HG03039 (cell line): ENCODE results near the gene DGKI.

ENCODE experiments used
- ATAC-seq: cut with Tn5 transposase; IDR thresholded peaks from one replicate; pipeline ENCODE4 v1.9.1; 2021; ENCODE audit warnings: mild to moderate bottlenecking, moderate library complexity; ENCODE audit not compliant: unreplicated experiment

DGKI gene

DNA sequence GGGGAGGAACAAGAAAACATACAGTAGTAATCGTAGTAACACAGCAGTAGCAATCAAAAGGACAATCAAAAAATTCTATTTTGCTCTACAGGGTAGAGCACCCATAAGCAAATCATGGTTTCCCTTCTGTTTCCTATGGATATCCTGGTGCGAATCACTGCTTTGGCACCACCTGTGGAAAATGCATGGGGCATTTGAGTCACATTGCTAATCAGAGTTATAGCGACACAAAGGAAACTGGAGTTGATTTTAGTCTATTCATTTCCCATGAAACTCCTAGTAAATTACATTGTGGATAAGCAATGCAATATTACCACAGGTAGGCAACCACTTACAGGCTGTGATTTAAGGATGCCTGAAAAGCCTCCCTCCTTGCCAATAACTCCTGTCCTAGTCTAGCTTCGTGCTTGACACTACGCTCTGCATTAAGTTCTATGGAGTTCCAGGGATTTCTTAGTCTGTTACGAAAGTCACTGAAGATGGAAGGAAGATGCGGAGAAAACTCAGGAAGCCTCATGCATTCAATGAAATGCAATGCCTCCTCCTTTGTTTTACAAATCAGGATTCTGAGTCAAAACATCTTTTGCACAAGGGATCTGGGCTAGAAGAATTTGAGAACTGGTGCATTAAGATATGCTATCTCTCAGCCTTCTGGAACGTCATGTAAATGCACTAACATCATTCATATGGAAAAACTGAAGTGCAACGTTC lies 188.4 kb downstream of the DGKI start:
- ATAC-seq = no peak

DNA sequence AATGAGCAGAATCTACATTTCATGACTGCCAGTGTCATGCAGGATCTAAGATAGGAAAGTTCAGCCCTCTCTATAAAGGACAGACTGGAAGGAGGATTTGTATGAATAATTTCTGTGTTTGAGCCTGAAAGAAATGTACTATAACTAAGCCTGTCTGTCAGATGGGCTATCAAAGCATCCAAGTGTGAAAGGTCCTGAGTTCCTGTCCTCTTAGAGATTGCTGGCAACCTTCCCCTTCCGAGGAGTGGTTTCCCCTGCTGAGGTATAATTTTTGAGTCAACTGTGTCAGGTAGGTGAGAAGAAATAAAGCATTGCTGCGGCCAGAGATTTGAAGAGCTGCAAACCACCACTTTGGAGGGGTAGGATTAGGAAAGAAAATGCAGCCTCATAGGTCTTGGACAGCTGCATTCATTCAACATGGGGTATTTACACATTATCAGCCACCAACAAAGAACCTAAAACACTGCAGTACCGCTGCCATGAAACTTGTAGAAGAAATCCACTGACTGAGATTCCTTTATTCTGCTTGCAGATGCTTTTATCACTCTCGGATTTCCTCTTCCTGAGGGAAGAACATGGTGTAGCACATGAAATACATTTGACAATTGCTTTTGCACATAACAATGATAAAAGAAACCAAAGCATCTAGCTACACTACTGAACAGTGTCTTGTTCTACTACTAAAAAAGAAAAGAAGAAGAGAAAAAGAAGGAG lies 189.1 kb downstream of the DGKI start:
- ATAC-seq = no peak

DNA sequence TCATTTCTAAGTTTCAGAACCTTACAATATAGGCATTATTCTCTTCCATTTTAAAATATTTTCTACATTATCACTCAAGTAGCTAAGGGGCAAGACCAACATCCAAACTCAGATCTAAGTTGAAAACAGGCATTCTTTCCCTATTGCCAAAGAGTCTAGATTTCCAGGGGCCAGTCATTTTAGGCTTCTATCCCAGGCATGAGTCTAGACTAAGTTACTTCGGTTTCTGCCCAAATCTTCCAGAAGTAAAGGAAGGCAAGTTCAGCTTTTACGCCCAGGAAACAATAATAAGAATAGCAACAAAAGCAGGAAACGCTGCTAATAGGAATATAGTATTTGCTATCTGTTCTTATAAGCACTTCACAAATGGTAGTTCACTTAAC lies 189.9 kb downstream of the DGKI start:
- no peak for ATAC-seq

DNA sequence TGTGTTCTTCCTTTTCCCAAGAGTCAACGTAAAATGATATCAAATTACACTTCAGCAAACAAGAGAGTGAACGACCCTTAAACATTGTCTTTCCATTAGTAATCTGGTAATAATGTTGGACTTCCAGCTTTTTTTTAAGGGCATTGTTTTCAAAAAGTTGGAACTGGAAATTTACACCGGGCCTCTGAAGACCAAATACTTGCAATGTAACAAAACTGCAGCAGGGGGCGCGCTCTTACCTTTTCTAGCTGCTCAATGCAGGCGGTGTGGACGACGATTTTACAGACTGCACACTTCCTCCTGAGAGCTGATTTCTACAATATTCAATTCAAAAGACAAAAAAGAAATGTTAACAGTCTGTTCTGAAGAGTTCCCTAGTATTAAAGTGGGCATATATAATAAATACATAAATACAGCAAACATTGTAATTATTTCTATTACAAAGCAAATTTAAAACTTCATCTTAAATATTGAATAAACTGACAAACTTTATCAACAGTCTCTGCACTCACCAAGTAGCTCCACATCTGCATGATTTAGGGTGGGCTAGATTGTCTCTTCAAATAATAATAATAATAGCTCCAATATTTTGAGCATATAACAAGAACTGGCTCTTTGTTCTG lies 190.4 kb downstream of the DGKI start:
- peak; percentile 81 for ATAC-seq

DNA sequence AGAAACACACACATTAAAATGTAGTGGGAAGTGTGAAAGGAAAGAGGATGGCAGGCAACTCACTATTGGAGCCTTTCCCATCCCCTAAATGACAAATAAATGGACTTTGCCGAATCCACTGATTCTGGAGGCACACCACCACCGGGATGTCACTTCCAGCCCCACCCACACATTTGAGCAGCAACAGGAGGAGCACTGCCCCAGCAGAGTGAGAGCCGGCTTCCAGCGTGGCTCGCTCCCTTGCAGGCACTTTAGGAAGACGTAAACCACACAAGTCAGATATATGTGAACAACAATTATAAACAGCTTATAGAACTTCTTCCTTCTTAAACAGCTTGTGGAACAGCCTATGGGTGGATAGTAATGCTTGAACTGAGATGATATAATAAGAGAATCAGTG lies 191.0 kb downstream of the DGKI start:
- ATAC-seq = no peak

DNA sequence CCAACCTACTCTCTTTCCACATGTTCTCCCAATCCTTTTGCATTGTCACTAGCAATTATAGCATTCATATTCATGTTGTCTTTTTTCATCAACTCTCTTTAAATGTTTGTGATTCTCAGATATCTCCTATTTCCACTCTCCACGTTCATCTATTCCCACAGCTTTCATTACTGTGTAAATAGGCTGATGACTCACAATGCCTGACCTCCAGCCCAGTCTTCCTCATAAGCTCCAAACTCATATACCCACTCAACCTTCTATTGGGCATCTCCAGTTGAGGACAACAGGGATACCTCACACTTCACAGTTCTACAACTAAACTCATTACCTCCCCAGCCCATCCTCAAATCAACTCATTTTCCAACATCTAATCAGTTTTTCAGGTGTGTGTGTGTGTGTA lies 194.1 kb downstream of the DGKI start:
- ATAC-seq = no peak

DNA sequence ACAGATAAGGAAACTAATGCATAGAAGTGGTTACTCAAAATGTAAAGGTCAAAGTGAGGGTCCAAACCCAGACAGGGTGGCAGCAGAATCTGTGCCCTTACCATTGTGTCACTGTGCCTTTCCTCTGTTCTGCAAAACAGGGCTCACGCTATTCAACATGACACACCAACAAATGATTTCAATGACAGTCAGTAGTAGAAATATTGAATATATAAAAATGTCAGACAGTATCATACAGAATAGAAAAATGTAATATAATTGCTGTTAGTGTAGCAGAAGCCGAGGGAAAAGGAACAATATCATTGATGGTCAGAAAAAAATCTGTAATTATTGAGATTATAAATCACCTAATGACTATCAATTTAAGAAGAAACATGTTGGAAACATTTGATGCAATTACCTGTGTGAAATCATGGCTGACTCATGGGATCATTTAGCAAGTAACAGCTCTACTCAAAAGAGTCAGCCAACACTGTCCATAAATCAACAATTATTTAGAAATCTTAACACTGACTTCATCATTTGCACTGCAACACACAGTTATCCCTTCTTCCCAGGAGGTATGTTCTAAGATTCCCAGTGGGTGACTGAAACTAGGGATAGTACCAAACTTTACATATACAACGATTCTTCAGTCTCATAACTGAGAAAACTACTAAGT lies 198.7 kb downstream of the DGKI start:
- ATAC-seq = no peak

DNA sequence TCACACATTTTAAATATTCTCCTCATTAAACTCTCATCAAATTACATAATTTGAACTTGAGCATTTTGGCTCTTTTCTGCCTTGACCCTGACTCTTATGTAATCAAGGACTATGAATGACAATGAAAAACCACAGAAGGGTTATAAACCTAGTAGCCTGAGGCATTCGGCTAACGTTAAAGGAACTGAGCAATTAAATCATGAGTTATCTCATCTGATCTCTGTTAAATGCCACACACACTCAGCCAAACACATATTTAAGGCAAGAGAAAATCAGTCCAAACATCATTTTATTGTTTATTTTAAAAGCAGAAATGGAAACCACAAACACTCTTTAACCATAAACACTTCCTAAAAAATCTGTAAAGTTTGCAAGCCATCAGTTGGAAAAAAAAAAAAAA lies 204.3 kb downstream of the DGKI start:
- ATAC-seq = no peak

DNA sequence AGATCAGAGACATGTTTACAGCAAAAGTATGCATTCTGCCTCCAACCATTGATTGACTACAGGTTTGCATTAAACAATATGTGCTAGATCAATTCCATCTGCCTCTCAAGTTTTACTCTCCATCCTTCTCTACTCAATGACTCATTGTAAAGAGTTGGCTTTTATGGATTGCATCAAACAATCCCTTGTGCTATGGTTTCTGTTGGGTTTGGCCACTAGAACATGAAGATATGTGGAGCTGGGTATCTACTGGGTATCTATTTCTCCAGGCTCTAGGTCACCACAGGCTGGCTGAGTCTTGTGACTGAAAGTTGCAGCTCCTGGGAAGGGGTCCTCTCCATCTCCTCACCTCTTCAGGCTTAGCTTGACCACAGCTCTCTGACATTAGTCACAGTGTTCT lies 204.7 kb downstream of the DGKI start:
- no peak for ATAC-seq

DNA sequence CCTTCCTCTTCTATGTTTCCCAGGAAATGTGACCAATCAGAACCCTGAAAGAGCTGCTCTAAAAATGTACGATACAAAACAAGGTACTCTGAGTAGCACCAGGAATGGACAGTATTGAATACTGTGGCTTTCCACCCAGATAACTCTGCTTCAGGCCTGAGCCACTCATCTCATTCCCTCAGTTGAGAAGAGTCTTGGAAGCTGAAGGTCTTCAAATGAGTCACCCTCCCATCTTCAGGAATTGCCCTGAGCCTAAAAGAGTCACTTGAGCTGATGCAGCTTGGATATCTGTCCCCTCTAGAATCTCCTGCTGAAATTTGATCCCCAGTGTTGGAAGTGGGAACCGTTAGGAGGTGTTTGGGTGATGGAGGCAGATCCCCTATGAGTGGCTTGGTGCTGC lies 210.4 kb downstream of the DGKI start:
- ATAC-seq = no peak

DNA sequence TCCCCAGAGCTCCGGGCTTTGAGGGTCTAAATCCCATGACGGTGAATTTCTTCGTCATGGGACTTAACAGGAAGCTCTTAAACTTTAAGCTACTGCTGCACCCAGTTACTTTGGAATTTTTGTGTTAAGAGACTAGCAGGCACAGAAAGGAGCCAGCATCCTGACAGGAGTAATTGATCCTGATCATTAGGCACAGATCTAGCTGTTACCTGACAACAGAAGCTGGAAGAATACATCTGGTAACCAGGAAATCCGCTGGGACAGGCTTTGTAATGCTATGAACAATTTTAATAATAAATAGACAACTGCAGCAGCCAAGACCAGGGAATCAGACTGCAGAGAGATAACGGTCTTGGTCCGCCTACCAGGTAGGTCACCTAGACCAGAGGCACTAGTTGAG lies 210.9 kb downstream of the DGKI start:
- ATAC-seq = no peak

DNA sequence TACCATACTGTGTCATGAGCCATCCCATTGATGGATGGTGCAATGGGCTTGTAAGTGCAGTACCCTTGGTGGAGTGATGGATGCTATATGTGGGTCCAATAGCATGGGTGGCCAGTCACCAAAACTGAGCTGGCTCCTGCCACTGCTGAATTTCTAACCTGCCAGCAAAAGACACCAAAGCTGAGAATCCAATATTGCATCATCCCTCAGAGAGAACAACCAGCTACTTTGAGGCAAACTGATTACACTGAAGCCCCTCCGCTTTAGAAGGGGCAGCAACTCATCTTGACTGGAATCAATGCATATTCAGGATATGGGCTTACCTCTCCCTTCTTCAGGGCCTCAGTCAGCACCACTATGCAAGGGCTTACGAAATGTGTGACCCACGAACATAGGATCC lies 211.6 kb downstream of the DGKI start:
- no peak for ATAC-seq

DNA sequence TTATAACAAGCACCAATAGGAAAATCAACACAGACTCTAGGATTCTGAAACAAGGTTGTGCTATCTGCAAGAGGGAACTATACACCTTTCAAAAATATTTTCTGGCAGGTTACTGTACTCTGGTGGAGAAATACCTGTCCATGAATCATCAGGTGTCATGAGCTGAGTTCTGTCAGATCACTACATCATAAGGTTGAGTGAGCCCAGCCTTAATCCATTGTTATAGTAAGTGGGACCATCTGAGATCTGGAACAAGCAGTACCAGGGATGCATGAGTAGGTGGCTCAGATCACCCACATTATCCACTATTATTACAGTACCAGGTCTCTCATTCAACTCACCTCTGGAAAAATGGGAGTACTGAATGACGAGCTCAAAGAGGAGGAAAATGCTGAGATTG lies 212.4 kb downstream of the DGKI start:
- ATAC-seq = no peak

DNA sequence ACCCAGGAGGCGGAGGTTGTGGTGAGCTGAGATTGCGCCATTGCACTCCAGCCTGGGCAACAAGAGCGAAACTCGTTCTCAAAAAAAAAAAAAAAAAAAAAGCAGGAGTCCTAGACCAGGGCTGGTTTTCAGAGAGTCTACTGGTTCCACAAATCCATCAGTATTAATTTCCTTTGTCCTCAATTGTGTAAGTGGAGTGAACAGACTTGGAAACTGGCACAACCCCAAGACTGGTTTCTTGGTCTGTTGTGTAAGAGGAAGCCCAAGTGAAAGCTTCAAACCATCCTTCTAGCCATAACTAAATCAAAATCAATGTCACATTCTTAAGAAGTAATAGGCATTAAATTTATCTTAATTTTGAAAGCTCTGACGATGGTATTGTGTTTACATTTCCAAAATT lies 213.6 kb downstream of the DGKI start:
- no peak for ATAC-seq

DNA sequence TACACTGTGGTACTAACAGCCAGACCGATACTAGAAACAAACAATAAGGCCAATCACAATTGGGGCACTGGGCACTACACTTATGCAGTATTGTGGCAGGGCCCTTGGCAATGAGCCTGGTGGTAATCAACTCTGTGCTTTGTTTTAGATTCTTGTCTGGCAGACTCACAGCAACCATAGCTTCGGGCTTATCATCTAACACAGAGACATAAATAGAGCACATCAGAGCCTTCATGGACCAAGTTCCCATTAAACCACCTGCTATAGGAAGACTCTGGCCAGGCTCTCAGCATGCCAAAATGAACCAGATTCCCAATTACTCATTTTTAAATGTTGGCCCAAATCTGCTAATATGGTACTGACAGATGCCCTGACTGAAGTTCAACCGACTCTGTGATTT lies 218.6 kb downstream of the DGKI start:
- no peak for ATAC-seq

DNA sequence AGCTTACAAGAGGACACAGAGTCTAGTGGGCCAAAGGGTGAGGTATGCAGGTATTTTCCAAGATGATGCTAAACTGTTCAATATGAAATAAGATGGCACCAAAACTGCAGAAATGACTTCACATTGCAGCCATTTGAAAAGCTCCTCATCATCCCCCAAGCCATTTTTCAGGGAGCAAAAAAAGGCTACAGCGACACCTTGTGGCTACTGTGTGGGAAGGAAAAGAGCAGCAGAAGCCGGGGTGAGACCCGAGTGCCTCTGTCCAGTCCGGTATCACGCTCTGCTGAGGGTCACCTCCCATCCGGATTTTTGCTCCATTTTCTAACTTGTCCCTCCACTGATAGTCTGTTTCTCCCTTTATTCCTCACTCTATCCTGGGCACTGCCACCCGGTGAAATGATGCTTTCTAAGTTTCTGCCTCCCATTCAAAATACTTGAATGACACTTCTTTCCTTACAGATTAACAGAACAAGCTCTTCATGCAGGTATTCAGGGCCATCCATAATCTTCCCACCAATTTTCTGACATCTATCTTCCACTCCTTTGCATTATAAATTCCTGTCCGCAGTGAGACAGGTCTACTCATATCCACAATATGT lies 220.2 kb downstream of the DGKI start:
- no peak for ATAC-seq

DNA sequence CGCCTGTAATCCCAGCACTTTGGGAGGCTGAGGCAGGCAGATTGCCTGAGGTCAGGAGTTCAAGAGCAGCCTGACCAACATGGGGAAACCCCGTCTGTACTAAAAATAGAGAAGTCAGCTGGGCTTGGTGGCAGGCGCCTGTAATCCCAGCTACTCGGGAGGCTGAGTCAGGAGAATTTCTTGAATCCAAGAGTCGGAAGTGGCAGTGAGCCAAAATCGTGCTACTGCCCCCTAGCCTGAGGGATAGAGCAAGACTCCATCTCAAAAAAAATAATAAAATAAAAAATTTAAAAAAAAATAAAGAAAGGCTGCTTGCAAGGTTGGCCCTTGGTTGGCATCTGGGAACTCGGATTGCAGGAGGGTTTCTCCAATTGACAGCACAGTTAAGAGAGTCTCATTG lies 221.6 kb downstream of the DGKI start:
- ATAC-seq = no peak

DNA sequence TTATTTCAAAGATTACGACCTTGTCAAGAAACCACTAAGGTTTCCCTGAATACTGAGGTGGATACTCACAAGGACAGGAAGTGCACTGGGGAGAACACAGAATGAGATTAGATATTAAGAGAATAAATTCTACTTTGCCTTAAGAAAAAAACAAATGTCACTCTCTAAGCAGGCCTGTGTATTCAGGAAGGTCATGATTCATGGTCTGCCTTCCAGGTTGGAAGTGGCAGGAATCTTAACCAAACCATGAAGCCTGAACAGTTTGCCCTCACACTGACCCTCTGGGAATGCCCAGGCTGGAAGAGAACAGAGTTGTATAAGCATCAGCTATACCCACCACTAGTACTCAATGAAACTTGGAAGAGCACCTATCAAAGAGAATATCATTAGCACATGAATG lies 227.6 kb downstream of the DGKI start:
- no peak for ATAC-seq

DNA sequence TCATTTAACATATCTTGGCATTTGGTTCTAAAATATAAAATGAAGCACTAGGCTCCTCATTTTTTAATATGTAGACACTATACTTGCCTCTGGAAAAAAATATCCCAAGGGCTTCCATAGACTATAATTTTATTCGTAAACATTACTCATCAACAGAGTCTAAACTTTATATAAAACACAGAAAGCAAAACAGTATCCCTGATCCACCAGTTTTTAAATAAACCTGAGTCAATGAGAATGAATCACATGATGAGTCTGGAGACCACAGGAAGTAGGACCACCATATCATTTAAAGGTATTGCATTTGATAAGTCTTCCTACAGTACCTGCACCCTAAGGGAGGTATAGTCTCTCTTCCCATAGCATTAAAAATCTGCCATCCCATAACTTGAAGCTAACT lies 228.0 kb downstream of the DGKI start:
- no peak for ATAC-seq

DNA sequence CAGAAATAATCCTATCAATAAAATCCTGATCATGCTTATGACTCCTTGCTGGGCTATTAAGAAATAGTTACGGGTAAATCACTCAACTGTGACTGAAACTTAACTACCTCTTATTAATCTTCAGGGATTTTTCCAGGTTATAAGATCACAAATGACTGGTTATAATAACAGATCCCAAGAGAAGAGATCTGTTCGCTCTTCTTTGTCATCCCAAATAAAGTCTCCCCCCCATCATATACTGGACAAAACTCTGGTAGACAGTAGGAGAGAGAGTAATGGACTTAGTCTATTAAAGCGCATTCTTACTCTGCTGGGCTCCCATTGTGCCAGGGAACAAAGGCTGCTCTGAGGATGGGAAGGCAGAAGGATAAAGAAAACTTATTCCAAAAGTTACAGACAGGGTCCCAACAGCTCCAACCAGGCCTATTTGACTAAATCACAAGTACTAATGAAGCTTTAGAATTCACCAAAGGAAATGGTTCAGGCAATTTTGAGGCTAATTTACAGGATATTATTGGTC lies 233.7 kb downstream of the DGKI start:
- no peak for ATAC-seq

DNA sequence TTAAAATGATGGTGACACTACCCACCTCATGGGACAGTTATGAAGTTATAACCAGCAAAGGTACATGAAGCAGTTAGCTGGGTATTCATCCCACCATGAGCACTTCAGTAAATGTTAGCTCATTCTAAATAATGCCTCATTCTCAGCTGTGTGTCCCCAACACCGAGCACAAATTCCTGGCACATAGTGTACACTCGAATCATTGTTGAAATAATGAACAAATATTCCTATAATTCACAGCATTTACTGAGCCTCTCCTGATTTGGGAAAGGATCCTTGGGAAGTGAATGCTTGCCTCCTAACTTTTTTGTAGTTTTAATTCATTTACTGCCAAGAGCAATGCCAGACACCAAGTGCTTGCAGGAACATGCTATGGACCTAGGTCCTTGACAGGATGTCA lies 235.2 kb downstream of the DGKI start:
- no peak for ATAC-seq
